Right lobe of liver (tissue), 6 donors: ENCODE measurements around the gene ARMC12. TPM values are rescaled to one million over a fixed set of nuclear protein-coding genes. Genes with fewer than 3 reads are reported as not detected.
A peak's percentile ranks its signal among the peaks of the same experiment; 100 is the strongest.

Experiments used
- ATAC-seq, 4 donors: fragments of 200-7000 bp; cut with Tn5 transposase; one replicate each; pipeline ENCODE4 v1.9.1; 2020; ENCODE audit warnings: mild to moderate bottlenecking in 4 of 4, moderate library complexity in 4 of 4
- DNase-seq, 3 donors: peaks; one replicate each; pipeline ENCODE4 v3.0.0-alpha.2; 2020
- H3K27ac ChIP-seq, 3 donors: fragments of 200-600 bp; one replicate each; pipeline ENCODE4 v1.8.0; 2022
- H3K27me3 ChIP-seq, 2 donors: fragments of 200-600 bp; one replicate each; pipeline ENCODE4 v1.8.0; 2022
- H3K36me3 ChIP-seq, 4 donors: fragments of 200-600 bp; sonication (generic) in 1 of 4; one replicate each; pipeline versions ENCODE4 v1.5.1 to v1.8.0; 2017 to 2022; ENCODE audit warnings: control low read depth in 1 of 4
- H3K4me1 ChIP-seq, 4 donors: fragments of 200-600 bp; sonication (generic) in 1 of 4; one replicate each; pipeline versions ENCODE4 v1.5.1 to v1.8.0; 2017 to 2022; ENCODE audit warnings: control low read depth in 1 of 4
- H3K4me3 ChIP-seq, 3 donors: fragments of 200-600 bp; one replicate each; pipeline ENCODE4 v1.8.0; 2022
- H3K9me3 ChIP-seq, 4 donors: fragments of 200-600 bp; sonication (generic) in 1 of 4; one replicate each; pipeline versions ENCODE4 v1.5.1 to v1.8.0; 2017 to 2022; ENCODE audit warnings: control low read depth in 1 of 4
- POLR2A ChIP-seq: fragments of 450-650 bp; IDR thresholded peaks from one replicate; pipeline ENCODE4 v1.6.1; 2017; ENCODE audit warnings: antibody characterized with exemption, mild to moderate bottlenecking
- WGBS: methylation state at CpG from one replicate; pipeline ENCODE4 v1.1.6; 2018; ENCODE audit warnings: low coverage, low lambda C conversion rate; ENCODE audit not compliant: insufficient coverage; ENCODE audit errors: missing lambda C conversion rate; 5-methylcytosine and 5-hydroxymethylcytosine counted together
- intact Hi-C, 2 donors: fragments of 100-400 bp; cut with DNase I; formaldehyde crosslinking; loops; one replicate each; pipeline versions ENCODE4 v1.11.2 to v1.14.1; 2022
- total RNA-seq, 6 experiments: library from RNA; depleted of rRNA in 2 of 6; stranded (reverse); fragments of >200 nt in 2 of 6; fragmentation: NEBNext Ultra II Directional in 3 of 6; extraction: Animal tissue kit (Norgen Biotek cat#: 25700) in 3 of 6; gene quantifications; one replicate each; pipeline versions ENCODE4 v1.1.0 to v1.2.4, GENCODE V29; 2016 to 2023
- TF ChIP-seq, protein P1 (sequence below), 4 donors: fragments of 200-600 bp in 3 of 4; fragments of 450-650 bp in 1 of 4; IDR thresholded peaks; one replicate each; pipeline versions ENCODE4 v1.5.1 to v1.8.0; 2016 to 2022; ENCODE audit warnings: antibody characterized with exemption in 4 of 4, mild to moderate bottlenecking in 2 of 4
- donor health status: DM: no; HTN: yes; CAD: no.
- donor health status: DM: no; HTN: no; CAD: no.
- donor health status: DM: no; HTN: no; CAD: no.
- donor health status: DM: no; HTN: yes; CAD: no.
- donor health status: DM: no; HTN: yes; CAD: no.

Gene ARMC12
- total RNA-seq, 6 experiments from 2014 or later = 0.22 to 4.4 (median 0.92) TPM

- ATAC-seq = no peak
- intact Hi-C loops = no loop called here
- H3K4me1 ChIP-seq = peaks cover 0 to 9% (median 0%) of the 10 kb centered on the region in 4 donors
- no peak overlapping the region for H3K27ac ChIP-seq
- TF ChIP-seq, protein P1, sequence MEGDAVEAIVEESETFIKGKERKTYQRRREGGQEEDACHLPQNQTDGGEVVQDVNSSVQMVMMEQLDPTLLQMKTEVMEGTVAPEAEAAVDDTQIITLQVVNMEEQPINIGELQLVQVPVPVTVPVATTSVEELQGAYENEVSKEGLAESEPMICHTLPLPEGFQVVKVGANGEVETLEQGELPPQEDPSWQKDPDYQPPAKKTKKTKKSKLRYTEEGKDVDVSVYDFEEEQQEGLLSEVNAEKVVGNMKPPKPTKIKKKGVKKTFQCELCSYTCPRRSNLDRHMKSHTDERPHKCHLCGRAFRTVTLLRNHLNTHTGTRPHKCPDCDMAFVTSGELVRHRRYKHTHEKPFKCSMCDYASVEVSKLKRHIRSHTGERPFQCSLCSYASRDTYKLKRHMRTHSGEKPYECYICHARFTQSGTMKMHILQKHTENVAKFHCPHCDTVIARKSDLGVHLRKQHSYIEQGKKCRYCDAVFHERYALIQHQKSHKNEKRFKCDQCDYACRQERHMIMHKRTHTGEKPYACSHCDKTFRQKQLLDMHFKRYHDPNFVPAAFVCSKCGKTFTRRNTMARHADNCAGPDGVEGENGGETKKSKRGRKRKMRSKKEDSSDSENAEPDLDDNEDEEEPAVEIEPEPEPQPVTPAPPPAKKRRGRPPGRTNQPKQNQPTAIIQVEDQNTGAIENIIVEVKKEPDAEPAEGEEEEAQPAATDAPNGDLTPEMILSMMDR (IDR thresholded peaks at IDR 0.05) = no peak
- no peak for TF ChIP-seq POLR2A
- no peaks in the 10 kb centered on the region for H3K27me3 ChIP-seq
- peaks cover 0 to 3% (median 0%) of the 10 kb centered on the region in 4 donors for H3K36me3 ChIP-seq
- no peak overlapping the region for H3K4me3 ChIP-seq
- no peak for DNase-seq
- H3K9me3 ChIP-seq = no peaks in the 10 kb centered on the region
Measured at GRCh38 chr6:35703554-35703953, 33.3 kb upstream of the ARMC12 start.

- Histone ChIP-seq H3K4me3 (no peak overlapping the region), H3K36me3 (peaks cover 0 to 3% (median 0%) of the 10 kb centered on the region in 4 donors), H3K9me3 (no peaks in the 10 kb centered on the region), H3K27me3 (no peaks in the 10 kb centered on the region), H3K27ac (no peak overlapping the region), H3K4me1 (peaks cover 0 to 11% (median 4%) of the 10 kb centered on the region in 4 donors)
- intact Hi-C loops = no loop called here
- no peak for DNase-seq
- ATAC-seq = peak in 3 of 4 donors; percentile 39 to 58 (median 44)
- TF ChIP-seq POLR2A = no peak
- TF ChIP-seq, protein P1 (IDR thresholded peaks at IDR 0.05) = no peak
- WGBS = 42% methylated on average over 3 of the region's 3 CpGs
Measured at GRCh38 chr6:35706468-35706867, 30.4 kb upstream of the ARMC12 start.

GRCh38 chr6:35707714-35708407 lies 29.0 kb upstream of the ARMC12 start:
- no peak overlapping the region for H3K27ac ChIP-seq
- peaks cover 0 to 19% (median 5%) of the 10 kb centered on the region in 4 donors for H3K4me1 ChIP-seq
- 57% methylated on average over 4 of the region's 4 CpGs for WGBS
- intact Hi-C loops = no loop called here
- no peaks in the 10 kb centered on the region for H3K9me3 ChIP-seq
- H3K36me3 ChIP-seq = peaks cover 0 to 3% (median 0%) of the 10 kb centered on the region in 4 donors
- no peak for TF ChIP-seq POLR2A
- TF ChIP-seq, protein P1 (IDR thresholded peaks at IDR 0.05) = no peak
- no peaks in the 10 kb centered on the region for H3K27me3 ChIP-seq
- ATAC-seq (no peak), DNase-seq (no peak)
- no peak overlapping the region for H3K4me3 ChIP-seq

DNA sequence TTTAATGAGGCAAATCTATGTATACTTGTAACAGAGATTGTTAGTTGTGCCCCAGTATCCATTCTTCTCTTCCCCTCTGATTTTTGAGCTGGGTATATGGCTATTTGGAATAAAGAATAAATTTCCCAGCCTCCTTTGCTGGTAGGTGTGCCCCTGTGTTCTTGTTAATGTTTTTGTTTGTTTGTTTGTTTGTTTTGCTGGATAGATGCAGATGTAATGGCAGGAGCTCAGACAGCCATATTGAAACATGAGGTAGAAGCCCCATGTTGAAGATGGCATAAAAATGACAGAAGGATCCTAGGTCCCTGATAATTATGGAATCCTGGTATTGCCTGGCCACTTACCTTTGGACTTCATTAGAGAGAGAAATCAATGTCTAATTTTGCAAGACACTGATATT lies 28.2 kb upstream of the ARMC12 start:
- Histone ChIP-seq H3K9me3 (no peaks in the 10 kb centered on the region), H3K27me3 (no peaks in the 10 kb centered on the region), H3K27ac (no peak overlapping the region), H3K4me1 (peaks cover 0 to 19% (median 5%) of the 10 kb centered on the region in 4 donors), H3K4me3 (no peak overlapping the region), H3K36me3 (peaks cover 0 to 1% (median 0%) of the 10 kb centered on the region in 4 donors)
- TF ChIP-seq, protein P1 (IDR thresholded peaks at IDR 0.05) = no peak
- no peak for TF ChIP-seq POLR2A
- DNase-seq (no peak), ATAC-seq (no peak)
- intact Hi-C loops = no loop called here
